OCI-LY1 (cell line): Measurements from ENCODE around the gene DHRS9.

Experiments used
- H2AFZ ChIP-seq: fragments of 200-600 bp; sonication (generic), shearing (Covaris generic); 2 replicates; pipeline ENCODE4 v1.6.0; 2014; ENCODE audit warnings: antibody characterized with exemption, mild to moderate bottlenecking, low read length
- H3F3A ChIP-seq: fragments of 200-600 bp; sonication (generic), shearing (Covaris generic); 2 replicates; pipeline ENCODE4 v1.6.0; 2014; ENCODE audit warnings: mild to moderate bottlenecking, antibody characterized with exemption, low read length, moderate library complexity; ENCODE audit not compliant: insufficient read depth
- H3K27ac ChIP-seq: fragments of 200-600 bp; sonication (generic); 2 replicates; pipeline ENCODE4 v1.5.1; 2014; ENCODE audit warnings: low read length, mixed run types, mild to moderate bottlenecking, low read depth; ENCODE audit not compliant: poor library complexity, severe bottlenecking
- H3K27me3 ChIP-seq: fragments of 200-600 bp; sonication (generic); 2 replicates; pipeline ENCODE4 v1.6.0; 2014; ENCODE audit warnings: antibody characterized with exemption, mild to moderate bottlenecking, low read length, moderate library complexity; ENCODE audit not compliant: insufficient read depth
- H3K36me3 ChIP-seq: fragments of 200-600 bp; sonication (generic); 2 replicates; pipeline ENCODE4 v1.6.1; 2014; ENCODE audit warnings: mild to moderate bottlenecking, antibody characterized with exemption, low read length, moderate library complexity, mixed read lengths; ENCODE audit not compliant: insufficient read depth
- H3K4me1 ChIP-seq: fragments of 200-600 bp; sonication (generic); 2 replicates; pipeline ENCODE4 v1.5.1; 2014; ENCODE audit warnings: mild to moderate bottlenecking, low read length, moderate library complexity; ENCODE audit not compliant: insufficient read depth, severe bottlenecking
- H3K4me2 ChIP-seq: fragments of 200-600 bp; sonication (generic), shearing (Covaris generic); 2 replicates; pipeline ENCODE4 v1.6.1; 2014; ENCODE audit warnings: low read length
- H3K4me3 ChIP-seq: fragments of 200-600 bp; sonication (generic); 2 replicates; pipeline ENCODE4 v1.5.1; 2014; ENCODE audit warnings: low read length, low read depth, mild to moderate bottlenecking, mixed read lengths; ENCODE audit not compliant: poor library complexity, severe bottlenecking
- H3K79me2 ChIP-seq: fragments of 200-600 bp; shearing (Covaris generic); 2 replicates; pipeline ENCODE4 v1.6.1; 2016; ENCODE audit warnings: mixed run types, low read length, mixed read lengths; ENCODE audit not compliant: insufficient read depth
- H3K9ac ChIP-seq: fragments of 200-600 bp; sonication (generic), shearing (Covaris generic); 2 replicates; pipeline ENCODE4 v1.6.1; 2014; ENCODE audit warnings: mild to moderate bottlenecking, low read length, mixed read lengths
- H3K9me2 ChIP-seq: fragments of 200-600 bp; sonication (generic), shearing (Covaris generic); 2 replicates; pipeline ENCODE4 v1.6.1; 2014; ENCODE audit warnings: low read depth, mild to moderate bottlenecking, low read length, mixed read lengths
- H3K9me3 ChIP-seq: fragments of 200-600 bp; shearing (Covaris generic); 2 replicates; pipeline ENCODE4 v1.6.1; 2014; ENCODE audit warnings: low read length, mixed read lengths
- H4K20me1 ChIP-seq: fragments of 200-600 bp; sonication (generic), shearing (Covaris generic); 2 replicates; pipeline ENCODE4 v1.6.0; 2016; ENCODE audit warnings: mild to moderate bottlenecking, low read length; ENCODE audit not compliant: insufficient read depth
- CTCF ChIP-seq: fragments of 200-600 bp; sonication (generic), shearing (Covaris generic); IDR thresholded peaks from 2 replicates; pipeline ENCODE4 v1.5.1; 2017; ENCODE audit warnings: mild to moderate bottlenecking, antibody characterized with exemption, low read length, moderate library complexity, mixed read lengths
- EZH2 ChIP-seq: fragments of 200-600 bp; sonication (generic), shearing (Covaris generic); IDR thresholded peaks from 2 replicates; pipeline ENCODE4 v1.8.0; 2017; ENCODE audit warnings: borderline replicate concordance, mixed run types, mild to moderate bottlenecking, antibody characterized with exemption, low read length, moderate library complexity, mixed read lengths

The DHRS9 gene

GRCh38 chr2:169112841-169113240 is 43.5 kb downstream of the DHRS9 start:
- H3K4me3 ChIP-seq: no peak overlapping the region
- TF ChIP-seq CTCF: no peak
- no peak for TF ChIP-seq EZH2
- H3K27ac ChIP-seq: no peak overlapping the region
- H3K9me2 ChIP-seq: no peaks in the 10 kb centered on the region
- no peaks in the 10 kb centered on the region for H4K20me1 ChIP-seq
- H3K9me3 ChIP-seq: no peaks in the 10 kb centered on the region
- no peaks in the 10 kb centered on the region for H3K79me2 ChIP-seq
- H3K9ac ChIP-seq: no peak overlapping the region
- H3K27me3 ChIP-seq: no peaks in the 10 kb centered on the region
- no peaks in the 10 kb centered on the region for H3K4me1 ChIP-seq
- H3K4me2 ChIP-seq: no peak overlapping the region
- no peak overlapping the region for H2AFZ ChIP-seq
- no peaks in the 10 kb centered on the region for H3K36me3 ChIP-seq
- H3F3A ChIP-seq: no peaks in the 10 kb centered on the region

DNA sequence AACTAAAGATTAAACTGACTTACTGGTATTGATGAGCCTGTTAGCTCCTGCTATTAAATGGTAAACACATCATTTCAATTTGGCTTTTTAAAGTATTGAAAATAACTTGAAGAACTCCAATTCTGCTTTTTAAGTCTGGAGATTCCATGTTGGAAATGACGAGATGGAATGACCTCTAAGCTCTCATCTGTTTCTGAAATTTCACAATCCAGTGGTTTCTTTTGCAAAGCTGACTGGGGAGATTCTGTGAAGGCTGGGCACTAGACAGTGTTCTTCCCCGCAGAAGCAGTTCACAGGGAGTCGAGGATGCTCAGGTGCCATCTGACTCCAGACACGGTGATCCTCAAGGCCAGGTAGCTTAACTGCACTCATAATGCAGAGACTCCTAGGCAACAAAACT is 44.7 kb downstream of the DHRS9 start:
- TF ChIP-seq EZH2 (no peak), CTCF (no peak)
- Histone ChIP-seq H3K79me2 (no peaks in the 10 kb centered on the region), H2AFZ (no peak overlapping the region), H3K4me2 (no peak overlapping the region), H3K9ac (no peak overlapping the region), H3K9me2 (no peaks in the 10 kb centered on the region), H3K27me3 (no peaks in the 10 kb centered on the region), H3F3A (no peaks in the 10 kb centered on the region), H3K4me1 (no peaks in the 10 kb centered on the region), H4K20me1 (no peaks in the 10 kb centered on the region), H3K4me3 (no peak overlapping the region), H3K9me3 (no peaks in the 10 kb centered on the region), H3K36me3 (no peaks in the 10 kb centered on the region), H3K27ac (no peak overlapping the region)

GRCh38 chr2:169116327-169116726 is 47.0 kb downstream of the DHRS9 start:
- H3K79me2 ChIP-seq: no peaks in the 10 kb centered on the region
- no peaks in the 10 kb centered on the region for H4K20me1 ChIP-seq
- TF ChIP-seq CTCF (no peak), EZH2 (no peak)
- H3F3A ChIP-seq: no peaks in the 10 kb centered on the region
- H3K4me3 ChIP-seq: no peak overlapping the region
- no peak overlapping the region for H3K9ac ChIP-seq
- H3K36me3 ChIP-seq: no peaks in the 10 kb centered on the region
- no peak overlapping the region for H3K27ac ChIP-seq
- H3K9me2 ChIP-seq: no peaks in the 10 kb centered on the region
- H2AFZ ChIP-seq: no peak overlapping the region
- no peaks in the 10 kb centered on the region for H3K4me1 ChIP-seq
- H3K9me3 ChIP-seq: no peaks in the 10 kb centered on the region
- H3K4me2 ChIP-seq: no peak overlapping the region
- H3K27me3 ChIP-seq: no peaks in the 10 kb centered on the region
